GM12878 (cell line): ENCODE measurements around the gene SLTM. TPM values are rescaled to one million over a fixed set of nuclear protein-coding genes. Genes with fewer than 3 reads are reported as not detected.

Experiments
- ATAC-seq: fragments of 200-7000 bp; cut with Tn5 transposase; 3 replicates; pipeline ENCODE4 v1.9.1; 2020; ENCODE audit warnings: mild to moderate bottlenecking, moderate library complexity
- BruUV-seq: library from RNA; stranded (reverse); fragments of 400-500 nt; replicated peaks from 2 replicates; lab custom pipeline; 2021; lab: Mats Ljungman, UMichigan
- CTCF ChIA-PET: fragments of 300-600 bp; sonication (Branson Sonifier 250); formaldehyde crosslinking; extraction: SDS; loops from one replicate; lab custom pipeline; 2021; ENCODE audit warnings: inconsistent platforms; lab: Yijun Ruan, JAX
- POLR2A ChIA-PET: fragments of 350-600 bp; formaldehyde crosslinking; extraction: SDS; loops from one replicate; lab custom pipeline; 2021; ENCODE audit warnings: inconsistent platforms; lab: Charles Lee
- RAD21 ChIA-PET: fragments of 300-600 bp; sonication (Branson Sonifier 250); formaldehyde crosslinking; loops from one replicate; lab custom pipeline; 2023; ENCODE audit warnings: antibody characterized with exemption; ENCODE audit not compliant: unreplicated experiment; lab: Charles Lee
- SMC1A ChIA-PET: fragments of 300-600 bp; sonication (Branson Sonifier 250); formaldehyde crosslinking; loops from one replicate; lab custom pipeline; 2023; ENCODE audit not compliant: unreplicated experiment, uncharacterized antibody; lab: Charles Lee
- DNase-seq: peaks from one replicate; pipeline ENCODE4 v3.0.0-alpha.2; 2011; ENCODE audit warnings: low read depth, low spot score
- FAIRE-seq: peaks from 3 replicates; lab custom pipeline; 2011; peaks lifted over from hg19 to GRCh38; lab: Jason Lieb, UNC
- H2AFZ ChIP-seq: 2 replicates; pipeline ENCODE4 v1.6.0; 2011; ENCODE audit warnings: low read depth, low read length, control low read depth; ENCODE audit not compliant: control insufficient read depth
- H3K27ac ChIP-seq: 2 replicates; pipeline ENCODE4 v1.5.1; 2011; ENCODE audit warnings: control low read depth; ENCODE audit not compliant: control insufficient read depth, insufficient read depth
- H3K27me3 ChIP-seq, 2 experiments: replicated peaks in 1 of 2; 2 replicates each; pipeline versions ENCODE4 v1.6.0 to v1.6.1; 2011; ENCODE audit warnings: low read length in 1 of 2; ENCODE audit not compliant: control insufficient read depth in 2 of 2, insufficient read depth in 2 of 2
- H3K36me3 ChIP-seq, 2 experiments: 2 replicates each; pipeline ENCODE4 v1.5.1; 2011; ENCODE audit warnings: low read length in 1 of 2; ENCODE audit not compliant: control insufficient read depth in 2 of 2, insufficient read depth in 2 of 2
- H3K4me1 ChIP-seq: 2 replicates; pipeline ENCODE4 v1.6.1; 2011; ENCODE audit warnings: mild to moderate bottlenecking, low read length, moderate library complexity, mixed read lengths; ENCODE audit not compliant: control insufficient read depth, insufficient read depth
- H3K4me2 ChIP-seq: 2 replicates; pipeline ENCODE4 v1.6.0; 2011; ENCODE audit warnings: control low read depth; ENCODE audit not compliant: control insufficient read depth, insufficient read depth
- H3K4me3 ChIP-seq: fragments of 200-600 bp; sonication (generic); 2 replicates; pipeline ENCODE4 v1.5.1; 2016
- H3K79me2 ChIP-seq: 2 replicates; pipeline ENCODE4 v1.6.0; 2011; ENCODE audit warnings: low read length; ENCODE audit not compliant: control insufficient read depth, insufficient read depth
- H3K9ac ChIP-seq: 2 replicates; pipeline ENCODE4 v1.8.0; 2011; ENCODE audit warnings: low read length, control low read depth, mixed read lengths; ENCODE audit not compliant: control insufficient read depth, insufficient read depth
- H3K9me3 ChIP-seq: replicated peaks from 3 replicates; pipeline ENCODE4 v1.5.1; 2011; ENCODE audit warnings: mild to moderate bottlenecking, low read length; ENCODE audit not compliant: control insufficient read depth, insufficient read depth
- H4K20me1 ChIP-seq: 2 replicates; pipeline ENCODE4 v1.6.0; 2011; ENCODE audit not compliant: control insufficient read depth, insufficient read depth
- ATF2 ChIP-seq: IDR thresholded peaks from 2 replicates; pipeline ENCODE4 v1.6.1; 2012; ENCODE audit warnings: low read length, inconsistent platforms
- CHD2 ChIP-seq: IDR thresholded peaks from 2 replicates; pipeline ENCODE4 v1.6.1; 2011; ENCODE audit warnings: low read depth, low read length, improper control_type of control experiment, borderline replicate concordance
- CHD4 ChIP-seq: fragments of 200-600 bp; sonication (generic); IDR thresholded peaks from 2 replicates; pipeline ENCODE4 v1.6.1; 2016; ENCODE audit warnings: mild to moderate bottlenecking
- CREM ChIP-seq: IDR thresholded peaks from 2 replicates; pipeline ENCODE4 v1.6.1; 2014; ENCODE audit warnings: antibody characterized with exemption, low read depth
- EGR1 ChIP-seq, 2 experiments: IDR thresholded peaks; 1 replicate in 1 of 2; 2 replicates in 1 of 2; pipeline ENCODE4 v1.6.1; 2011 to 2012; ENCODE audit warnings: low read depth in 2 of 2, low read length in 2 of 2, borderline replicate concordance in 1 of 2, mild to moderate bottlenecking in 1 of 2, moderate library complexity in 1 of 2
- MEF2B ChIP-seq: fragments of 450-650 bp; IDR thresholded peaks from 2 replicates; pipeline ENCODE4 v1.6.1; 2018; ENCODE audit warnings: mild to moderate bottlenecking, moderate library complexity; ENCODE audit not compliant: partially characterized antibody, poor library complexity, severe bottlenecking
- NR2C1 ChIP-seq: fragments of 450-650 bp; IDR thresholded peaks from 2 replicates; pipeline ENCODE4 v1.6.1; 2017; ENCODE audit warnings: antibody characterized with exemption, mild to moderate bottlenecking, moderate library complexity
- PAX8 ChIP-seq: fragments of 450-650 bp; IDR thresholded peaks from 2 replicates; pipeline ENCODE4 v1.6.1; 2017; ENCODE audit warnings: mild to moderate bottlenecking, moderate library complexity
- PML ChIP-seq: IDR thresholded peaks from 2 replicates; pipeline ENCODE4 v1.6.1; 2012; ENCODE audit warnings: low read length, inconsistent platforms
- POLR2AphosphoS5 ChIP-seq: IDR thresholded peaks from 2 replicates; pipeline ENCODE4 v1.6.1; 2011; ENCODE audit warnings: mild to moderate bottlenecking, low read length, inconsistent platforms
- SKIL ChIP-seq: fragments of 450-650 bp; IDR thresholded peaks from 2 replicates; pipeline ENCODE4 v1.6.1; 2017; ENCODE audit warnings: mild to moderate bottlenecking, low read depth, inconsistent platforms; ENCODE audit not compliant: poor library complexity, severe bottlenecking
- SPI1 ChIP-seq: IDR thresholded peaks from 2 replicates; pipeline ENCODE4 v1.6.1; 2011; ENCODE audit warnings: low read depth, mild to moderate bottlenecking, low read length, moderate library complexity, borderline replicate concordance; ENCODE audit not compliant: insufficient read depth
- STAT1 ChIP-seq: fragments of 450-650 bp; conservative IDR thresholded peaks from 2 replicates; pipeline ENCODE4 v1.6.1; 2014; ENCODE audit warnings: antibody characterized with exemption, mild to moderate bottlenecking
- TAF1 ChIP-seq: IDR thresholded peaks from 2 replicates; pipeline ENCODE4 v1.6.1; 2011; ENCODE audit warnings: mild to moderate bottlenecking, low read depth, low read length, borderline replicate concordance
- TARDBP ChIP-seq: IDR thresholded peaks from 2 replicates; pipeline ENCODE4 v1.6.1; 2016; ENCODE audit warnings: borderline replicate concordance
- TCF7 ChIP-seq: IDR thresholded peaks from 2 replicates; pipeline ENCODE4 v1.6.1; 2014; ENCODE audit warnings: antibody characterized with exemption, borderline replicate concordance
- YBX1 ChIP-seq: fragments of 450-650 bp; IDR thresholded peaks from 2 replicates; pipeline ENCODE4 v1.6.1; 2016; ENCODE audit warnings: antibody characterized with exemption
- ZNF217 ChIP-seq: fragments of 450-650 bp; IDR thresholded peaks from 2 replicates; pipeline ENCODE4 v1.6.1; 2017; ENCODE audit warnings: antibody characterized with exemption, mild to moderate bottlenecking
- WGBS: methylation state at CpG from one replicate; pipeline ENCODE4 v1.1.6; 2016; ENCODE audit warnings: low lambda C conversion rate; ENCODE audit not compliant: insufficient replicate concordance, insufficient coverage; ENCODE audit errors: missing lambda C conversion rate; 5-methylcytosine and 5-hydroxymethylcytosine counted together
- in situ Hi-C: fragments of 300-500 bp; cut with MboI; formaldehyde crosslinking; loops from 9 replicates; pipeline ENCODE4 v1.14.3; 2018; ENCODE audit warnings: mixed read lengths
- intact Hi-C: fragments of 100-400 bp; cut with micrococcal nuclease; formaldehyde crosslinking; loops from one replicate; pipeline ENCODE4 v1.14.2; 2022; ENCODE audit not compliant: unreplicated experiment
- polyA plus RNA-seq, 11 experiments: library from polyadenylated mRNA; depleted of rRNA in 4 of 11; unstranded in 6 of 11; stranded (reverse) in 5 of 11; fragments of >200 nt; fragmentation: Nextera tagmentation in 4 of 11; fragmentation: Illumina TruSeq in 1 of 11; extraction: Ambion mirVana in 4 of 11; extraction: Trizol in 1 of 11; gene quantifications; 1 replicate in 1 of 11; 2 replicates in 10 of 11; pipeline versions ENCODE4 v1.2.1 to v1.2.3, GENCODE V29; 2011 to 2016; ENCODE audit warnings: inconsistent platforms in 2 of 11, missing spikeins in 2 of 11, low read depth in 1 of 11
- total RNA-seq, 4 experiments: library from RNA; depleted of rRNA in 3 of 4; stranded (reverse); fragments of >200 nt in 3 of 4; fragmentation: Illumina TruSeq in 1 of 4; extraction: Trizol in 1 of 4; gene quantifications; 2 replicates each; pipeline versions ENCODE4 v1.2.1 to v1.2.3, GENCODE V29; 2013 to 2021
- TF ChIP-seq, protein P1 (sequence below): fragments of 150-350 bp; IDR thresholded peaks from 2 replicates; pipeline ENCODE4 v1.6.1; 2016; ENCODE audit warnings: low read depth, low read length

SLTM gene
- total and polyA plus RNA-seq, 10 of the 15 experiments (the other 5 are each of a cell fraction or from before 2014, with no cell fraction given), result 50.5 to 152 (median 90.9) TPM

DNA sequence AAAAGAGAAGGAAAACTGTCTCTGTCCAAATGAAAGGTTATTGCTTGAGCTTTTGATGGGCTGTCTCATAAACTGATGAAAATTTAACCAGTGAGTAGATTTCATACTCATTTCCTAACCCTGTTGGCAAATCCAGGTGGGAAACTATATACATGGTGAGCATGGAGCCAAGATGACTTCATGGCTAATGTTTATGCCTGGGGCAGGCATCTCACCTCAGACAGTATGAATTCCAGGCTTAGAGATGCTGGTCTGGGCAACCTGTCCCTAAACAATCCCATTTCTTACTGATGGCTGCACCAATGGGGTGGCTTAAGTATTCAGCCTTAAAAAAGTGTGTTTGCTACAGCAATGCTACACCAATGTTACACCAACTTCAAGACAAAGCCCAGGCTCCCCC lies 58.1 kb downstream of the SLTM start (continued):
- TF ChIP-seq, protein P1, sequence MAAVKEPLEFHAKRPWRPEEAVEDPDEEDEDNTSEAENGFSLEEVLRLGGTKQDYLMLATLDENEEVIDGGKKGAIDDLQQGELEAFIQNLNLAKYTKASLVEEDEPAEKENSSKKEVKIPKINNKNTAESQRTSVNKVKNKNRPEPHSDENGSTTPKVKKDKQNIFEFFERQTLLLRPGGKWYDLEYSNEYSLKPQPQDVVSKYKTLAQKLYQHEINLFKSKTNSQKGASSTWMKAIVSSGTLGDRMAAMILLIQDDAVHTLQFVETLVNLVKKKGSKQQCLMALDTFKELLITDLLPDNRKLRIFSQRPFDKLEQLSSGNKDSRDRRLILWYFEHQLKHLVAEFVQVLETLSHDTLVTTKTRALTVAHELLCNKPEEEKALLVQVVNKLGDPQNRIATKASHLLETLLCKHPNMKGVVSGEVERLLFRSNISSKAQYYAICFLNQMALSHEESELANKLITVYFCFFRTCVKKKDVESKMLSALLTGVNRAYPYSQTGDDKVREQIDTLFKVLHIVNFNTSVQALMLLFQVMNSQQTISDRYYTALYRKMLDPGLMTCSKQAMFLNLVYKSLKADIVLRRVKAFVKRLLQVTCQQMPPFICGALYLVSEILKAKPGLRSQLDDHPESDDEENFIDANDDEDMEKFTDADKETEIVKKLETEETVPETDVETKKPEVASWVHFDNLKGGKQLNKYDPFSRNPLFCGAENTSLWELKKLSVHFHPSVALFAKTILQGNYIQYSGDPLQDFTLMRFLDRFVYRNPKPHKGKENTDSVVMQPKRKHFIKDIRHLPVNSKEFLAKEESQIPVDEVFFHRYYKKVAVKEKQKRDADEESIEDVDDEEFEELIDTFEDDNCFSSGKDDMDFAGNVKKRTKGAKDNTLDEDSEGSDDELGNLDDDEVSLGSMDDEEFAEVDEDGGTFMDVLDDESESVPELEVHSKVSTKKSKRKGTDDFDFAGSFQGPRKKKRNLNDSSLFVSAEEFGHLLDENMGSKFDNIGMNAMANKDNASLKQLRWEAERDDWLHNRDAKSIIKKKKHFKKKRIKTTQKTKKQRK, result no peak
- TF ChIP-seq PML (no peak), CREM (no peak), CHD2 (no peak), CHD4 (no peak)

- H3K4me1 ChIP-seq, result peaks cover 4% of the 10 kb centered on the region; the same call in 1 of the 2 replicates
- no peaks in the 10 kb centered on the region for H3K79me2 ChIP-seq
- SMC1A ChIA-PET, result no interaction called here
- H3K36me3 ChIP-seq, result peaks cover under 1 to 8% of the 10 kb centered on the region in 2 experiments; a peak in 3 of 4 replicates
- POLR2A ChIA-PET, result no interaction called here
- RAD21 ChIA-PET, result no interaction called here
- CTCF ChIA-PET, result no interaction called here
- no peak overlapping the region for H2AFZ ChIP-seq
- H3K27ac ChIP-seq, result no peak overlapping the region
- no peaks in the 10 kb centered on the region for H4K20me1 ChIP-seq
- ATAC-seq (no peak), FAIRE-seq (no peak), DNase-seq (no peak)
- H3K27me3 ChIP-seq, result no peaks in the 10 kb centered on the region
- H3K9me3 ChIP-seq, result no peaks in the 10 kb centered on the region
- in situ Hi-C loops (no loop called here), intact Hi-C loops (no loop called here)
- H3K4me3 ChIP-seq, result no peak overlapping the region
- no peak overlapping the region; the same call in 1 of the 2 replicates for H3K9ac ChIP-seq
- WGBS, result 61% methylated on average over 1 of the region's 1 CpG
- BruUV-seq, result no TSS peak
- H3K4me2 ChIP-seq, result no peak overlapping the region
- TF ChIP-seq EGR1 (IDR thresholded peaks at IDR 0.05; ENCODE audit: borderline replicate concordance in 1 of 2, low read depth in 2 of 2, low read length in 2 of 2) (no peak), ATF2 (no peak), YBX1 (no peak), POLR2AphosphoS5 (no peak), MEF2B (no peak), SPI1 (no peak), NR2C1 (no peak), TCF7 (no peak), TARDBP (no peak), ZNF217 (no peak), STAT1 (no peak), PAX8 (no peak), TAF1 (no peak), SKIL (no peak)
These were observed 60.2 kb downstream of the SLTM start for GRCh38 chr15:58873267-58873666.
